ENCODE data around the gene IL4R. TPM values are rescaled to one million over a fixed set of nuclear protein-coding genes. Genes with fewer than 3 reads are reported as not detected.

IL4R gene
- total and polyA plus RNA-seq, 2 of the 13 experiments (the other 11 are each of a cell fraction or from before 2014, with no cell fraction given), result 15.9 to 49.6 TPM

DNA sequence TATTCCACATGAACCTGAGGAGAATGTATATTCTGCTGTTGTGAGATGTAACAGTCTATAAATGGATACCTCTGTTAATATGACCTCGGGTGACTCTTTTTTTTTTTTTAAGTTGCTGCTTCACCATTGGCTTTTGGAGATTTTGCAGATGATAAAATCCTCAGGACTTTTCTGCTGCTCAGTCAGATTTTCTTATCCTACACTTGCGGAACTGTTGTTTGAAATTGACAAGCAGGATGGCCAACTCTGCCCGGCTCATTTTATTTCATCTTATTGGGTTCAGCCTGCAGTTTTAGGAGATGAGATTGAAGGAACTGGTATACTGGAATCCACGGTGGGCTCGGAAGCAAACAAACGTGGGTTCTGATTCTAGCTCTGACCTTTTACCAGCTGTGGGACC lies 19.3 kb downstream of the IL4R start (continued):
- TF ChIP-seq, protein P1, sequence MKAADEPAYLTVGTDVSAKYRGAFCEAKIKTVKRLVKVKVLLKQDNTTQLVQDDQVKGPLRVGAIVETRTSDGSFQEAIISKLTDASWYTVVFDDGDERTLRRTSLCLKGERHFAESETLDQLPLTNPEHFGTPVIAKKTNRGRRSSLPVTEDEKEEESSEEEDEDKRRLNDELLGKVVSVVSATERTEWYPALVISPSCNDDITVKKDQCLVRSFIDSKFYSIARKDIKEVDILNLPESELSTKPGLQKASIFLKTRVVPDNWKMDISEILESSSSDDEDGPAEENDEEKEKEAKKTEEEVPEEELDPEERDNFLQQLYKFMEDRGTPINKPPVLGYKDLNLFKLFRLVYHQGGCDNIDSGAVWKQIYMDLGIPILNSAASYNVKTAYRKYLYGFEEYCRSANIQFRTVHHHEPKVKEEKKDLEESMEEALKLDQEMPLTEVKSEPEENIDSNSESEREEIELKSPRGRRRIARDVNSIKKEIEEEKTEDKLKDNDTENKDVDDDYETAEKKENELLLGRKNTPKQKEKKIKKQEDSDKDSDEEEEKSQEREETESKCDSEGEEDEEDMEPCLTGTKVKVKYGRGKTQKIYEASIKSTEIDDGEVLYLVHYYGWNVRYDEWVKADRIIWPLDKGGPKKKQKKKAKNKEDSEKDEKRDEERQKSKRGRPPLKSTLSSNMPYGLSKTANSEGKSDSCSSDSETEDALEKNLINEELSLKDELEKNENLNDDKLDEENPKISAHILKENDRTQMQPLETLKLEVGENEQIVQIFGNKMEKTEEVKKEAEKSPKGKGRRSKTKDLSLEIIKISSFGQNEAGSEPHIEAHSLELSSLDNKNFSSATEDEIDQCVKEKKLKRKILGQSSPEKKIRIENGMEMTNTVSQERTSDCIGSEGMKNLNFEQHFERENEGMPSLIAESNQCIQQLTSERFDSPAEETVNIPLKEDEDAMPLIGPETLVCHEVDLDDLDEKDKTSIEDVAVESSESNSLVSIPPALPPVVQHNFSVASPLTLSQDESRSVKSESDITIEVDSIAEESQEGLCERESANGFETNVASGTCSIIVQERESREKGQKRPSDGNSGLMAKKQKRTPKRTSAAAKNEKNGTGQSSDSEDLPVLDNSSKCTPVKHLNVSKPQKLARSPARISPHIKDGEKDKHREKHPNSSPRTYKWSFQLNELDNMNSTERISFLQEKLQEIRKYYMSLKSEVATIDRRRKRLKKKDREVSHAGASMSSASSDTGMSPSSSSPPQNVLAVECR (CRISPR knock-in tag; IDR thresholded peaks at IDR 0.05; ENCODE audit: borderline replicate concordance), result no peak
- no peak for TF ChIP-seq RXRB (CRISPR knock-in tag; IDR thresholded peaks at IDR 0.05; ENCODE audit: borderline replicate concordance)
- TF ChIP-seq ZNF615 (CRISPR knock-in tag; IDR thresholded peaks at IDR 0.05; ENCODE audit: borderline replicate concordance), result no peak
- TF ChIP-seq ZSCAN22 (CRISPR knock-in tag; IDR thresholded peaks at IDR 0.05), result no peak
- TF ChIP-seq ZNF577 (CRISPR knock-in tag; IDR thresholded peaks at IDR 0.05; ENCODE audit: borderline replicate concordance, low read depth), result no peak
- no peak for TF ChIP-seq SIN3B (IDR thresholded peaks at IDR 0.05; ENCODE audit: low read length)

DNA sequence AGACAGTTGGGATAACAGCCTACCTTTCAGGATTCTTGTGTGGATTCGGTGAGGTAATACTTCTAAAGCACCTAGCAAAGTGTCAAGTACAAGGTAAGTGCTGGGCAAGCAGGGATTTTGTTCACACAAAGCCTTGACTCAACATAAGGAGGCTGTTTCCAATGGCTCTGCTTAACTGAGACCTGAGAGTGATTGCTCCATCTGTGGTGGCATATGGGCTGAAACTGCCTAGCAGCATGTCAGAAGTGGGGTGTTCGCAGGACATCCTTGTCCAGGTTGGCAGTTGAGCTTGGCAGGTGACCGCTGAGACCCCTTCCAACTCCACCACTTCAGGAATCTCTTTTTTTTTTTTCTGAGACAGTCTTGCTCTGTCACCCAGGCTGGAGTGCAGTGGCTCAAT lies 19.8 kb downstream of the IL4R start:
- DNase-seq (ENCODE audit: low spot score), result no peak
- no peak for FAIRE-seq
- TF ChIP-seq, protein P2, sequence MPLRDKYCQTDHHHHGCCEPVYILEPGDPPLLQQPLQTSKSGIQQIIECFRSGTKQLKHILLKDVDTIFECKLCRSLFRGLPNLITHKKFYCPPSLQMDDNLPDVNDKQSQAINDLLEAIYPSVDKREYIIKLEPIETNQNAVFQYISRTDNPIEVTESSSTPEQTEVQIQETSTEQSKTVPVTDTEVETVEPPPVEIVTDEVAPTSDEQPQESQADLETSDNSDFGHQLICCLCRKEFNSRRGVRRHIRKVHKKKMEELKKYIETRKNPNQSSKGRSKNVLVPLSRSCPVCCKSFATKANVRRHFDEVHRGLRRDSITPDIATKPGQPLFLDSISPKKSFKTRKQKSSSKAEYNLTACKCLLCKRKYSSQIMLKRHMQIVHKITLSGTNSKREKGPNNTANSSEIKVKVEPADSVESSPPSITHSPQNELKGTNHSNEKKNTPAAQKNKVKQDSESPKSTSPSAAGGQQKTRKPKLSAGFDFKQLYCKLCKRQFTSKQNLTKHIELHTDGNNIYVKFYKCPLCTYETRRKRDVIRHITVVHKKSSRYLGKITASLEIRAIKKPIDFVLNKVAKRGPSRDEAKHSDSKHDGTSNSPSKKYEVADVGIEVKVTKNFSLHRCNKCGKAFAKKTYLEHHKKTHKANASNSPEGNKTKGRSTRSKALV (CRISPR knock-in tag; IDR thresholded peaks at IDR 0.05), result no peak
- TF ChIP-seq ZNF274 (CRISPR knock-in tag; IDR thresholded peaks at IDR 0.05) (no peak), TGIF2 (CRISPR knock-in tag; IDR thresholded peaks at IDR 0.05) (no peak), ZNF773 (CRISPR knock-in tag; IDR thresholded peaks at IDR 0.05; ENCODE audit: borderline replicate concordance) (no peak), GABPB1 (CRISPR knock-in tag; IDR thresholded peaks at IDR 0.05) (no peak), ZNF883 (CRISPR knock-in tag; IDR thresholded peaks at IDR 0.05; ENCODE audit: not compliant biosample characterization) (no peak), ZSCAN22 (CRISPR knock-in tag; IDR thresholded peaks at IDR 0.05) (no peak)
- TF ChIP-seq, protein P3, sequence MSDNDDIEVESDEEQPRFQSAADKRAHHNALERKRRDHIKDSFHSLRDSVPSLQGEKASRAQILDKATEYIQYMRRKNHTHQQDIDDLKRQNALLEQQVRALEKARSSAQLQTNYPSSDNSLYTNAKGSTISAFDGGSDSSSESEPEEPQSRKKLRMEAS (IDR thresholded peaks at IDR 0.05), result no peak
- no peak overlapping the region for H3K4me3 ChIP-seq (replicated peaks in 1 of 3; ENCODE audit: insufficient read depth in 1 of 3, low read depth in 2 of 3, low read length in 3 of 3)
- H3K27ac ChIP-seq (ENCODE audit: extremely low read length, insufficient read depth, low read length), result no peak overlapping the region
- H4K20me1 ChIP-seq (ENCODE audit: insufficient read depth, low read length), result no peaks in the 10 kb centered on the region; the same call in 1 of the 2 replicates
- no peaks in the 10 kb centered on the region for H3K9me3 ChIP-seq (ENCODE audit: low read length)
- ChIA-PET POLR2A (no interaction called here), CTCF (ENCODE audit: low intra/inter-chr PET ratio, low total read pairs) (no interaction called here)
- intact Hi-C loops (cut with micrococcal nuclease; ENCODE audit: unreplicated experiment) (no loop called here), in situ Hi-C loops (cut with HindIII; ENCODE audit: extremely low pct_ligation_motif_present, low pct_unique_long_range_greater_than_20kb) (no loop called here)
- BruUV-seq (replicated peaks), result no TSS peak
- no peaks in the 10 kb centered on the region for H3K79me2 ChIP-seq (ENCODE audit: insufficient read depth, low read length)
- WGBS (ENCODE audit: low lambda C conversion rate), result 95% methylated on average over 3 of the region's 3 CpGs
- no peak overlapping the region for H3K9ac ChIP-seq (ENCODE audit: insufficient read depth, low read depth, low read length)
- no peak overlapping the region for H2AFZ ChIP-seq (ENCODE audit: low read length)
- H3K4me2 ChIP-seq (ENCODE audit: low read depth, low read length), result no peak overlapping the region
- H3K27me3 ChIP-seq (ENCODE audit: control insufficient read depth in 1 of 2, insufficient read depth in 2 of 2, low read length in 2 of 2), result no peaks in the 10 kb centered on the region
- no peak for ATAC-seq
- peaks cover 7% of the 10 kb centered on the region for H3K4me1 ChIP-seq (ENCODE audit: insufficient read depth, low read length)
- peaks cover 17 to 28% of the 10 kb centered on the region in 2 experiments for H3K36me3 ChIP-seq (replicated peaks in 1 of 2; ENCODE audit: control insufficient read depth in 1 of 2, insufficient read depth in 2 of 2, low read length in 2 of 2)

All from HepG2 (cell line).